GM12878 (cell line): ENCODE results near the gene SPATA6. TPM values are rescaled to one million over a fixed set of nuclear protein-coding genes. Genes with fewer than 3 reads are reported as not detected.

ENCODE experiments used
- ATAC-seq: fragments of 200-7000 bp; cut with Tn5 transposase; 3 replicates; pipeline ENCODE4 v1.9.1; 2020; ENCODE audit warnings: mild to moderate bottlenecking, moderate library complexity
- BruUV-seq: library from RNA; stranded (reverse); fragments of 400-500 nt; replicated peaks from 2 replicates; lab custom pipeline; 2021; lab: Mats Ljungman, UMichigan
- CTCF ChIA-PET: fragments of 300-600 bp; sonication (Branson Sonifier 250); formaldehyde crosslinking; extraction: SDS; loops from one replicate; lab custom pipeline; 2021; ENCODE audit warnings: inconsistent platforms; lab: Yijun Ruan, JAX
- POLR2A ChIA-PET: fragments of 350-600 bp; formaldehyde crosslinking; extraction: SDS; loops from one replicate; lab custom pipeline; 2021; ENCODE audit warnings: inconsistent platforms; lab: Charles Lee
- RAD21 ChIA-PET: fragments of 300-600 bp; sonication (Branson Sonifier 250); formaldehyde crosslinking; loops from one replicate; lab custom pipeline; 2023; ENCODE audit warnings: antibody characterized with exemption; ENCODE audit not compliant: unreplicated experiment; lab: Charles Lee
- SMC1A ChIA-PET: fragments of 300-600 bp; sonication (Branson Sonifier 250); formaldehyde crosslinking; loops from one replicate; lab custom pipeline; 2023; ENCODE audit not compliant: unreplicated experiment, uncharacterized antibody; lab: Charles Lee
- DNase-seq: peaks from one replicate; pipeline ENCODE4 v3.0.0-alpha.2; 2011; ENCODE audit warnings: low read depth, low spot score
- FAIRE-seq: peaks from 3 replicates; lab custom pipeline; 2011; peaks lifted over from hg19 to GRCh38; lab: Jason Lieb, UNC
- H2AFZ ChIP-seq: 2 replicates; pipeline ENCODE4 v1.6.0; 2011; ENCODE audit warnings: low read depth, low read length, control low read depth; ENCODE audit not compliant: control insufficient read depth
- H3K27ac ChIP-seq: 2 replicates; pipeline ENCODE4 v1.5.1; 2011; ENCODE audit warnings: control low read depth; ENCODE audit not compliant: control insufficient read depth, insufficient read depth
- H3K27me3 ChIP-seq, 2 experiments: replicated peaks in 1 of 2; 2 replicates each; pipeline versions ENCODE4 v1.6.0 to v1.6.1; 2011; ENCODE audit warnings: low read length in 1 of 2; ENCODE audit not compliant: control insufficient read depth in 2 of 2, insufficient read depth in 2 of 2
- H3K36me3 ChIP-seq, 2 experiments: 2 replicates each; pipeline ENCODE4 v1.5.1; 2011; ENCODE audit warnings: low read length in 1 of 2; ENCODE audit not compliant: control insufficient read depth in 2 of 2, insufficient read depth in 2 of 2
- H3K4me1 ChIP-seq: 2 replicates; pipeline ENCODE4 v1.6.1; 2011; ENCODE audit warnings: mild to moderate bottlenecking, low read length, moderate library complexity, mixed read lengths; ENCODE audit not compliant: control insufficient read depth, insufficient read depth
- H3K4me2 ChIP-seq: 2 replicates; pipeline ENCODE4 v1.6.0; 2011; ENCODE audit warnings: control low read depth; ENCODE audit not compliant: control insufficient read depth, insufficient read depth
- H3K4me3 ChIP-seq: fragments of 200-600 bp; sonication (generic); 2 replicates; pipeline ENCODE4 v1.5.1; 2016
- H3K79me2 ChIP-seq: 2 replicates; pipeline ENCODE4 v1.6.0; 2011; ENCODE audit warnings: low read length; ENCODE audit not compliant: control insufficient read depth, insufficient read depth
- H3K9ac ChIP-seq: 2 replicates; pipeline ENCODE4 v1.8.0; 2011; ENCODE audit warnings: low read length, control low read depth, mixed read lengths; ENCODE audit not compliant: control insufficient read depth, insufficient read depth
- H3K9me3 ChIP-seq: replicated peaks from 3 replicates; pipeline ENCODE4 v1.5.1; 2011; ENCODE audit warnings: mild to moderate bottlenecking, low read length; ENCODE audit not compliant: control insufficient read depth, insufficient read depth
- H4K20me1 ChIP-seq: 2 replicates; pipeline ENCODE4 v1.6.0; 2011; ENCODE audit not compliant: control insufficient read depth, insufficient read depth
- CREM ChIP-seq: IDR thresholded peaks from 2 replicates; pipeline ENCODE4 v1.6.1; 2014; ENCODE audit warnings: antibody characterized with exemption, low read depth
- MTA2 ChIP-seq: fragments of 450-650 bp; IDR thresholded peaks from 2 replicates; pipeline ENCODE4 v1.6.1; 2016; ENCODE audit warnings: low read depth, mild to moderate bottlenecking, moderate library complexity
- PAX5 ChIP-seq: IDR thresholded peaks from 2 replicates; pipeline ENCODE4 v1.6.1; 2011; ENCODE audit warnings: low read depth, low read length, borderline replicate concordance
- RAD51 ChIP-seq: fragments of 450-650 bp; IDR thresholded peaks from 2 replicates; pipeline ENCODE4 v1.6.1; 2016; ENCODE audit warnings: moderate library complexity, mild to moderate bottlenecking, inconsistent platforms
- YBX1 ChIP-seq: fragments of 450-650 bp; IDR thresholded peaks from 2 replicates; pipeline ENCODE4 v1.6.1; 2016; ENCODE audit warnings: antibody characterized with exemption
- YY1 ChIP-seq: IDR thresholded peaks from 2 replicates; pipeline ENCODE4 v1.6.1; 2011; ENCODE audit warnings: low read depth, mild to moderate bottlenecking, low read length
- ZNF217 ChIP-seq: fragments of 450-650 bp; IDR thresholded peaks from 2 replicates; pipeline ENCODE4 v1.6.1; 2017; ENCODE audit warnings: antibody characterized with exemption, mild to moderate bottlenecking
- WGBS: methylation state at CpG from one replicate; pipeline ENCODE4 v1.1.6; 2016; ENCODE audit warnings: low lambda C conversion rate; ENCODE audit not compliant: insufficient replicate concordance, insufficient coverage; ENCODE audit errors: missing lambda C conversion rate; 5-methylcytosine and 5-hydroxymethylcytosine counted together
- in situ Hi-C: fragments of 300-500 bp; cut with MboI; formaldehyde crosslinking; loops from 9 replicates; pipeline ENCODE4 v1.14.3; 2018; ENCODE audit warnings: mixed read lengths
- intact Hi-C: fragments of 100-400 bp; cut with micrococcal nuclease; formaldehyde crosslinking; loops from one replicate; pipeline ENCODE4 v1.14.2; 2022; ENCODE audit not compliant: unreplicated experiment
- polyA plus RNA-seq, 11 experiments: library from polyadenylated mRNA; depleted of rRNA in 4 of 11; unstranded in 6 of 11; stranded (reverse) in 5 of 11; fragments of >200 nt; fragmentation: Nextera tagmentation in 4 of 11; fragmentation: Illumina TruSeq in 1 of 11; extraction: Ambion mirVana in 4 of 11; extraction: Trizol in 1 of 11; gene quantifications; 1 replicate in 1 of 11; 2 replicates in 10 of 11; pipeline versions ENCODE4 v1.2.1 to v1.2.3, GENCODE V29; 2011 to 2016; ENCODE audit warnings: inconsistent platforms in 2 of 11, missing spikeins in 2 of 11, low read depth in 1 of 11
- total RNA-seq, 4 experiments: library from RNA; depleted of rRNA in 3 of 4; stranded (reverse); fragments of >200 nt in 3 of 4; fragmentation: Illumina TruSeq in 1 of 4; extraction: Trizol in 1 of 4; gene quantifications; 2 replicates each; pipeline versions ENCODE4 v1.2.1 to v1.2.3, GENCODE V29; 2013 to 2021
- TF ChIP-seq, protein P1 (sequence below): fragments of 450-650 bp; IDR thresholded peaks from 2 replicates; pipeline ENCODE4 v1.6.1; 2016; ENCODE audit warnings: mild to moderate bottlenecking, moderate library complexity, borderline replicate concordance

SPATA6 gene
- total and polyA plus RNA-seq, 10 of the 15 experiments (the other 5 are each of a cell fraction or from before 2014, with no cell fraction given) = 0.29 TPM; not detected in 9

DNA sequence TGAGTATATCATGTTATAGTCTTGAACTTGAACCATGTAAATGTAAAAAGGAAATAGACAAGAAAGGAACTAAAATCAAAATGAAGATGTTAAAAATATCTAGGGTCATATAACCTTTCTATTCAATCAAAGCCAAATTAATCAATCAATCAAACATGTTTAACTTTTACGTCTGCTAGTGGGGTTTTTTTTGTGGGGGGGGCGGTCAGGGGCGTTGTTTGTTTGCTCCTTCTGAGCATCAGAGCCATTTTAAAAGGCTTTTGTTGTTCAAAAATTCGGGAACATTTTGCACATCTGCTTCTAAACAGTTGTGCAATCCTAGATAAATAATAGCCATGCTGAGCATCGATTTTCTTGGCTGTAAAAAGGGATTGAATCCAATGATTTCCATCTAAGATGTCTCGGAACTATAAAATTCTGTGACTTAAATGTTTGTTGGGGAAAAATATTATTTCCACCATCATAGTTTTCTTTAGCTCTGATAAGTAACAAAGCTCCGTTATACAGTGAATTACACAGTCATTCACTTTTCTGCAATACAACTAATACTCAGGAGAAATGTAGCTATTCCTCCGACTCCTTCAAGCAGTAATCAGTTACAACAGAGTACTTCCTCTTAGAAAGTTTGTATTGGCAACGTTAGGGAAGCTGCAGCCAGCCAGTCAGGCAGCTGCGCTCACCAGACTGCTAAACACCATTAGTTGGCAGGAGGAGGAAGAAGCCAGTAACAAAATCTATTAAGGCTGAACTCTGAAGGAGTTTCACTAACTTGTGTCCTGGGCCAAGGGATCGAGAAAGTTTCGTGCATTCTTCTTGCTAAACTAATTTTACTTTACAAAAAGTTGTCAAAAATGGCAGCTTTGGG lies 2.2 kb downstream of the SPATA6 start:
- intact Hi-C loops = no loop called here
- FAIRE-seq = no peak
- TF ChIP-seq CREM (no peak), YY1 (no peak), ZNF217 (no peak), MTA2 (no peak), PAX5 (no peak), RAD51 (no peak), YBX1 (no peak)
- TF ChIP-seq, protein P1, sequence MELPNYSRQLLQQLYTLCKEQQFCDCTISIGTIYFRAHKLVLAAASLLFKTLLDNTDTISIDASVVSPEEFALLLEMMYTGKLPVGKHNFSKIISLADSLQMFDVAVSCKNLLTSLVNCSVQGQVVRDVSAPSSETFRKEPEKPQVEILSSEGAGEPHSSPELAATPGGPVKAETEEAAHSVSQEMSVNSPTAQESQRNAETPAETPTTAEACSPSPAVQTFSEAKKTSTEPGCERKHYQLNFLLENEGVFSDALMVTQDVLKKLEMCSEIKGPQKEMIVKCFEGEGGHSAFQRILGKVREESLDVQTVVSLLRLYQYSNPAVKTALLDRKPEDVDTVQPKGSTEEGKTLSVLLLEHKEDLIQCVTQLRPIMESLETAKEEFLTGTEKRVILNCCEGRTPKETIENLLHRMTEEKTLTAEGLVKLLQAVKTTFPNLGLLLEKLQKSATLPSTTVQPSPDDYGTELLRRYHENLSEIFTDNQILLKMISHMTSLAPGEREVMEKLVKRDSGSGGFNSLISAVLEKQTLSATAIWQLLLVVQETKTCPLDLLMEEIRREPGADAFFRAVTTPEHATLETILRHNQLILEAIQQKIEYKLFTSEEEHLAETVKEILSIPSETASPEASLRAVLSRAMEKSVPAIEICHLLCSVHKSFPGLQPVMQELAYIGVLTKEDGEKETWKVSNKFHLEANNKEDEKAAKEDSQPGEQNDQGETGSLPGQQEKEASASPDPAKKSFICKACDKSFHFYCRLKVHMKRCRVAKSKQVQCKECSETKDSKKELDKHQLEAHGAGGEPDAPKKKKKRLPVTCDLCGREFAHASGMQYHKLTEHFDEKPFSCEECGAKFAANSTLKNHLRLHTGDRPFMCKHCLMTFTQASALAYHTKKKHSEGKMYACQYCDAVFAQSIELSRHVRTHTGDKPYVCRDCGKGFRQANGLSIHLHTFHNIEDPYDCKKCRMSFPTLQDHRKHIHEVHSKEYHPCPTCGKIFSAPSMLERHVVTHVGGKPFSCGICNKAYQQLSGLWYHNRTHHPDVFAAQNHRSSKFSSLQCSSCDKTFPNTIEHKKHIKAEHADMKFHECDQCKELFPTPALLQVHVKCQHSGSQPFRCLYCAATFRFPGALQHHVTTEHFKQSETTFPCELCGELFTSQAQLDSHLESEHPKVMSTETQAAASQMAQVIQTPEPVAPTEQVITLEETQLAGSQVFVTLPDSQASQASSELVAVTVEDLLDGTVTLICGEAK = no peak
- TF ChIP-seq, all 136 proteins: peak for 0

More for the DNA sequence above, 2.2 kb downstream of the SPATA6 start:
- ATAC-seq (no peak), DNase-seq (no peak)
- H3K79me2 ChIP-seq = no peaks in the 10 kb centered on the region
- H3K4me1 ChIP-seq = peaks cover 3% of the 10 kb centered on the region; the same call in 1 of the 2 replicates
- ChIA-PET SMC1A (no interaction called here), RAD21 (no interaction called here), POLR2A (no interaction called here), CTCF (no interaction called here)
- H3K9me3 ChIP-seq = no peaks in the 10 kb centered on the region; the same call in 2 of the 3 replicates
- 13% methylated on average over 12 of the region's 12 CpGs for WGBS
- no peak overlapping the region for H3K4me2 ChIP-seq
- in situ Hi-C loops = no loop called here
- no peaks in the 10 kb centered on the region for H4K20me1 ChIP-seq
- no TSS peak for BruUV-seq
- no peak overlapping the region for H3K4me3 ChIP-seq
- H2AFZ ChIP-seq = no peak overlapping the region
- no peak overlapping the region for H3K27ac ChIP-seq
- peaks cover 0 to 2% of the 10 kb centered on the region in 2 experiments; a peak in 1 of 4 replicates for H3K27me3 ChIP-seq
- H3K36me3 ChIP-seq = no peaks in the 10 kb centered on the region
- H3K9ac ChIP-seq = no peak overlapping the region
